SK-N-SH (cell line): Measurements from ENCODE around the gene KRT2.

Experiments
- POLR2AphosphoS5 ChIP-seq: IDR thresholded peaks from 2 replicates; pipeline ENCODE4 v1.6.1; 2012; ENCODE audit warnings: low read depth, low read length
- RAD21 ChIP-seq: IDR thresholded peaks from 2 replicates; pipeline ENCODE4 v1.6.1; 2012; ENCODE audit warnings: mild to moderate bottlenecking, low read length
- RFX5 ChIP-seq: IDR thresholded peaks from 2 replicates; pipeline ENCODE4 v1.6.1; 2012; ENCODE audit warnings: mild to moderate bottlenecking, improper control_type of control experiment, low read length
- YY1 ChIP-seq: IDR thresholded peaks from 2 replicates; pipeline ENCODE4 v1.4.0; 2012; ENCODE audit warnings: low read depth, mild to moderate bottlenecking
- TF ChIP-seq, protein P1 (sequence below): fragments of 200-600 bp; sonication (generic); IDR thresholded peaks from 2 replicates; pipeline ENCODE4 v1.6.1; 2017; ENCODE audit warnings: antibody characterized with exemption, mild to moderate bottlenecking, moderate library complexity
- TF ChIP-seq, protein P2 (sequence below): IDR thresholded peaks from 2 replicates; pipeline ENCODE4 v1.4.0; 2012; ENCODE audit warnings: low read depth

DNA sequence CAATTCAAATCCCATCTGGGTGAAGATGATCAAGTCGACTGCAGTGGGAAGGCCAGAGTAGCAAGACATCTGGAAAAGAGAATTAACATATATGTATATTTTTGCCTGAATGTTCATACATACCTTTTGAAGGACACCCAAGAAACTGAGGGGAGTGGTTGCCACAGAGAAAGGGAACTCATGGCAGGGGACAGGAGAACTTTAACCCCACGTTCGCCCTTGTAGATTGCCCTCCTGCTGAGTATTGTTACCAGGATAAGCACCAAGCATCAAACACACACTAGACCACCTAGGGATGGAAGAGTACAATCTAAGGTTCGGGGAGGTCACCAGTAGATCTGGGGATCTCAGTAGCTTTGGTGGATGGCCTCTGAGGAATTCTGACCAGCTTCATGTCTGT, 18.5 kb upstream of the KRT2 start:
- no peak for TF ChIP-seq RFX5
- TF ChIP-seq, protein P1, sequence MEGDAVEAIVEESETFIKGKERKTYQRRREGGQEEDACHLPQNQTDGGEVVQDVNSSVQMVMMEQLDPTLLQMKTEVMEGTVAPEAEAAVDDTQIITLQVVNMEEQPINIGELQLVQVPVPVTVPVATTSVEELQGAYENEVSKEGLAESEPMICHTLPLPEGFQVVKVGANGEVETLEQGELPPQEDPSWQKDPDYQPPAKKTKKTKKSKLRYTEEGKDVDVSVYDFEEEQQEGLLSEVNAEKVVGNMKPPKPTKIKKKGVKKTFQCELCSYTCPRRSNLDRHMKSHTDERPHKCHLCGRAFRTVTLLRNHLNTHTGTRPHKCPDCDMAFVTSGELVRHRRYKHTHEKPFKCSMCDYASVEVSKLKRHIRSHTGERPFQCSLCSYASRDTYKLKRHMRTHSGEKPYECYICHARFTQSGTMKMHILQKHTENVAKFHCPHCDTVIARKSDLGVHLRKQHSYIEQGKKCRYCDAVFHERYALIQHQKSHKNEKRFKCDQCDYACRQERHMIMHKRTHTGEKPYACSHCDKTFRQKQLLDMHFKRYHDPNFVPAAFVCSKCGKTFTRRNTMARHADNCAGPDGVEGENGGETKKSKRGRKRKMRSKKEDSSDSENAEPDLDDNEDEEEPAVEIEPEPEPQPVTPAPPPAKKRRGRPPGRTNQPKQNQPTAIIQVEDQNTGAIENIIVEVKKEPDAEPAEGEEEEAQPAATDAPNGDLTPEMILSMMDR = no peak
- TF ChIP-seq YY1 = no peak
- TF ChIP-seq RAD21 = no peak
- no peak for TF ChIP-seq POLR2AphosphoS5
- TF ChIP-seq, protein P2, sequence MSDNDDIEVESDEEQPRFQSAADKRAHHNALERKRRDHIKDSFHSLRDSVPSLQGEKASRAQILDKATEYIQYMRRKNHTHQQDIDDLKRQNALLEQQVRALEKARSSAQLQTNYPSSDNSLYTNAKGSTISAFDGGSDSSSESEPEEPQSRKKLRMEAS = no peak
